BE2C (cell line): ENCODE data around the gene ZNF747.

Experiments
- DNase-seq: peaks from one replicate; pipeline ENCODE4 v3.0.0-alpha.2; 2020
- H3K27me3 ChIP-seq: fragments of 250-450 bp; sonication (Bioruptor Pico); 2 replicates; pipeline ENCODE4 v1.5.1; 2020; ENCODE audit warnings: mild to moderate bottlenecking
- H3K36me3 ChIP-seq: fragments of 250-450 bp; sonication (Bioruptor Pico); 2 replicates; pipeline ENCODE4 v1.5.1; 2020; ENCODE audit warnings: mild to moderate bottlenecking
- H3K4me1 ChIP-seq: fragments of 250-450 bp; sonication (Bioruptor Pico); 2 replicates; pipeline ENCODE4 v1.5.1; 2020
- H3K4me3 ChIP-seq: 2 replicates; pipeline ENCODE4 v1.5.1; 2011; ENCODE audit warnings: low read depth, low read length
- H3K9me3 ChIP-seq: fragments of 250-450 bp; sonication (Bioruptor Pico); 2 replicates; pipeline ENCODE4 v1.5.1; 2020
- TF ChIP-seq, protein P1 (sequence below): IDR thresholded peaks from 2 replicates; pipeline ENCODE4 v1.5.1; 2012; ENCODE audit warnings: mild to moderate bottlenecking, low read depth, low read length

The ZNF747 gene

DNA sequence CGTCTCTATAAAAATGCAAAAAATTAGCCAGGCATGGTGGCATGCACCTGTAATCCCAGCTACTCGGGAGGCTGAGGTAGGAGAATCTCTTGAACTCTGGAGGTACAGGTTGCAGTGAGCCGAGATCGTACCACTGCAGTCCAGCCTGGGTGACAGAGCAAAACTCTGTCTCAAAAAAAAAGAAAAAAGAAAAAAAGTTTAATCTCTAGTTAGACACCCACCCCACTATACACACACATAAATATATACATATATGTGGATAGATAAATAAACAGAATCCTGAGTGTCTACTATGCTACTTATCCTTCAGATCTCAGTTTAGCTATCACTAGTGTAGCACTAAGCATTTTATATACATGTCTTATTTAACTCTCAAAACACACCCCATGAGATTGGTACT, 43.4 kb downstream of the ZNF747 start:
- H3K36me3 ChIP-seq, result no peaks in the 10 kb centered on the region
- H3K9me3 ChIP-seq, result no peaks in the 10 kb centered on the region

DNA sequence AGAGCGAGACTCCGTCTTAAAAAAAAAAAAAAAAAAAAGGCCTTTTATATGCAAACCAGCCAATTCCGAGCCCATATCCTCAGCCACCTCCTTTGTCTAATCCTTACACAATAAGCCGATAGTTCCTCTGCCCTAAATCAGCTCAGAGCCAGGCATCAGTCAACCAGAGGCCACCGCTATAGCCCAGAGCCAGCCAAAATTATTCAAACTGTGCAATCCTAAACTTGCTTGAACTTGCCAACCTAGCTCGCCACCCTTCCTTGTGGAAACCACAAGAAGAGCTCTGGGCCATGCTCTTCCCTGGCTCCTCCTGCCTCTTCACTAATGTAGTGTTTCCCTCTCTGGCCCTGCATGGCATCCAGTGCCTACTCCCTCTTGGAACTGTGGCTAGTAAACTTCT, 44.4 kb downstream of the ZNF747 start:
- Histone ChIP-seq H3K4me3 (no peak overlapping the region), H3K9me3 (no peaks in the 10 kb centered on the region), H3K27me3 (no peaks in the 10 kb centered on the region), H3K36me3 (no peaks in the 10 kb centered on the region), H3K4me1 (no peaks in the 10 kb centered on the region)
- no peak for DNase-seq
- TF ChIP-seq, protein P1, sequence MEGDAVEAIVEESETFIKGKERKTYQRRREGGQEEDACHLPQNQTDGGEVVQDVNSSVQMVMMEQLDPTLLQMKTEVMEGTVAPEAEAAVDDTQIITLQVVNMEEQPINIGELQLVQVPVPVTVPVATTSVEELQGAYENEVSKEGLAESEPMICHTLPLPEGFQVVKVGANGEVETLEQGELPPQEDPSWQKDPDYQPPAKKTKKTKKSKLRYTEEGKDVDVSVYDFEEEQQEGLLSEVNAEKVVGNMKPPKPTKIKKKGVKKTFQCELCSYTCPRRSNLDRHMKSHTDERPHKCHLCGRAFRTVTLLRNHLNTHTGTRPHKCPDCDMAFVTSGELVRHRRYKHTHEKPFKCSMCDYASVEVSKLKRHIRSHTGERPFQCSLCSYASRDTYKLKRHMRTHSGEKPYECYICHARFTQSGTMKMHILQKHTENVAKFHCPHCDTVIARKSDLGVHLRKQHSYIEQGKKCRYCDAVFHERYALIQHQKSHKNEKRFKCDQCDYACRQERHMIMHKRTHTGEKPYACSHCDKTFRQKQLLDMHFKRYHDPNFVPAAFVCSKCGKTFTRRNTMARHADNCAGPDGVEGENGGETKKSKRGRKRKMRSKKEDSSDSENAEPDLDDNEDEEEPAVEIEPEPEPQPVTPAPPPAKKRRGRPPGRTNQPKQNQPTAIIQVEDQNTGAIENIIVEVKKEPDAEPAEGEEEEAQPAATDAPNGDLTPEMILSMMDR, result no peak

More for the DNA sequence above, 43.4 kb downstream of the ZNF747 start:
- TF ChIP-seq, protein P1, result no peak
- no peaks in the 10 kb centered on the region for H3K4me1 ChIP-seq
- no peaks in the 10 kb centered on the region for H3K27me3 ChIP-seq
- DNase-seq, result no peak
- no peak overlapping the region for H3K4me3 ChIP-seq

DNA sequence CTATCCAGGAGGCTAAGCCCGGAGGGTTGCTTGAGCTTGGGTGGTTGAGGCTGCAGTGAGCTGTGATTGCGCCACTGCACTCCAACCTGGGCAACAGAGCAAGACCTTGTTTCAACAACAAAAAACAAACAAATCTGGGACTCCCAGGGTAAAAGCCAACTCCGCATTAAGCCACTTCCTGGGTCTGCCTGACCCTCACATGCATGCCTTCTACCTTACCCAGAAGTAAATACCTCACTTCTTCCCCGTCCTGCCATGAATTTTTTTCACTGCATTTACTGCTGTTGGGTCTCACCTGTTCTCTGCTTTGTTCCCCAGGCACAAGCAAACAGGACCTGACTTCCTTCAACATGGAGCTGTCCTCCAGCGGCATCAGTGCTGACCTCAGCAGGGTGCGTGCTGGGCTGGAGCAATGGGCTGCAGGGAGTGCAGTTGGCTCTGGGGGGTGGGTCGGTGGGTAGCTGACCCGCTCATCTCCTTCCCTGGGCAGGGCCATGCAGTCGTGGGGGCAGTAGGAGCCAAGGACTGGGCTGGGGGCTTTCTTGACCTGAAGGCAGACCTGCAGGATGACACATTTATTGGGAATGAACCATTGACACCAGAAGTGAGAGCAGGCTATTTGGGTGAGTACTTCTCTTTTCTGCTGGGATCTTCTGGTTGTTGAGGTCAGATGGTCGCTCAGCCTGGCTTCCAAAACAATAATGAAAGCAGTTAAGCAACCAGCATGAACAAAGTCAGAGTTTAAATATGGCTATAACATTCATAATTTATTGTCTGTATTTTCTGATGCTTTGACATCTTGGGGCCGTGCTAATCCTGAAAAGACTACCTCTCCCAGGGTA, 45.7 kb downstream of the ZNF747 start:
- Histone ChIP-seq H3K4me1 (no peaks in the 10 kb centered on the region), H3K27me3 (no peaks in the 10 kb centered on the region), H3K4me3 (no peak overlapping the region), H3K36me3 (no peaks in the 10 kb centered on the region), H3K9me3 (no peaks in the 10 kb centered on the region)
- DNase-seq, result no peak
- TF ChIP-seq, protein P1, result no peak

DNA sequence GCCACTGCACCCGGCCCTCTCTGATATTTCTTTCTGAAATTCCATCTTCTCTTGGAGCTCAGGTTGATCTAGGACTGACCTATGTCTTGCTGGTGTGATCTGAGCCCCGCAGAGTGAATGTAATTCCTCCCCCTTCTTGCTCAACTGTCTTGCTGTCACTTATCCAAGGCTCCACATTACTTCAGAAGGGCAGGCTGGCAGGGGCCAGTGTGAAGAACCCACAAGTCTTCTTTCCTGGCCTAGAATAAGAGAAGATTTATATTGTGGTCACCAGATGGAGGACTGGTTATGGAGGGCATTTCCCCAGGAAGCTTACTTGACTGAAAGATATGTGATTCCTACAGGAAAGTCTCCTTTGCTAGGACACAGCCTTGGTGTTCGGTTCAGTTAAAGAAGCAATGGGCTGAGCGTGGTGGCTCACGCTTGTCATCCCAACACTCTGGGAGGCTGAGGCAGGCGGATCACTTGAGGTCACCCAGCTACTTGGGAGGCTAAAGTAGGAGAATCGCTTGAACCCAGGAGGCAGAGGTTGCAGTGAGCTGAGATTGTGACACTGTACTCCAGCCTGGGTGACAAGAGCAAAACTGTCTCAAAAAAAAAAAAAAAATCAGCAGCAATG, 48.7 kb downstream of the ZNF747 start:
- H3K4me3 ChIP-seq, result no peak overlapping the region
- no peaks in the 10 kb centered on the region for H3K36me3 ChIP-seq
- no peaks in the 10 kb centered on the region for H3K9me3 ChIP-seq
- TF ChIP-seq, protein P1, result no peak
- H3K27me3 ChIP-seq, result no peaks in the 10 kb centered on the region
- H3K4me1 ChIP-seq, result no peaks in the 10 kb centered on the region
- no peak for DNase-seq

DNA sequence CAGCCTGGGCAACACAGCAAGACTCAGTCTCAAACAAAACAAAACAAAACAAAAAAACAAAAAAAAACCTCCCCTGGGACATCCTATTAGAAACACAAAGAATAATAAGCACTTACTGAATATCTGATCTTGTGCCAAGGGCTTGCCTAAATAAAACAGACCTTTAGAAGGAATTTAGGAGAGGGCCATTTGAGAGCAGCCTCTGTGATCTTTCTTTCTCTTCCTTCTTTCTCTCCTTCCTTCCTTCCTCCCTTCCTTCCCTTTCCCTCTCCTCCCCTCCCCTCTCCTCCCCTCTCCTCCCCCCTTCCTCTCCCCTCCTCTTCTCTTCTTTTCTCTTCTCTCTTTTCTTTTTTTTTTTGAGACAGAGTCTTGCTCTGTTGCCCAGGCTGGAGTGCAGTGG, 49.8 kb downstream of the ZNF747 start:
- Histone ChIP-seq H3K9me3 (no peaks in the 10 kb centered on the region), H3K4me3 (no peak overlapping the region), H3K36me3 (no peaks in the 10 kb centered on the region), H3K4me1 (no peaks in the 10 kb centered on the region), H3K27me3 (no peaks in the 10 kb centered on the region)
- TF ChIP-seq, protein P1, result no peak
- no peak for DNase-seq

DNA sequence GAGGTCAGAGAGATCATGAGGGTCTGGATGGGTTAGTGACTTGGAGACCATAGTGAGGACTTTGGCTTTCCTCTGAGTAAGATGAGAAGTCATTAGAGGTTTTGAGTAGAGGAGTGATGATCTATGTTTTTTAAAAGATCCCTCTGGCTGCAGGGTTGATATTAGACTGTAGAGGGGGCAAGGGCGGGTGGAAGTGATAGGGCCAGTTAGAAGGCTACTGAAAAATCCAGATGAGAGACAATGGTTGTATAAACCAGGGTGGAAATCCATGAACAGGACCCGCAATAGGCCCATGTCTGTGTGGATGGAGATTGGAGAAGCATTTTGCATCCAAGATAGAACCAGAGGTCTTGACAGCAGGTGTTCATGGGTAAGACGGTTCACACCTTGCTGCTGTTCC, 52.3 kb downstream of the ZNF747 start:
- no peak for DNase-seq
- H3K36me3 ChIP-seq, result no peaks in the 10 kb centered on the region
- no peaks in the 10 kb centered on the region for H3K4me1 ChIP-seq
- H3K9me3 ChIP-seq, result no peaks in the 10 kb centered on the region
- TF ChIP-seq, protein P1, result peak; percentile 26; the same call in 1 of the 2 replicates
- no peak overlapping the region for H3K4me3 ChIP-seq
- no peaks in the 10 kb centered on the region for H3K27me3 ChIP-seq
